Activated T-helper 2 cell treated with anti-CD3 and anti-CD28 coated beads, Interferon-gamma antibody, Interleukin-2, Interleukin-4, amounts not matched to agents 10 μg/mL and 5 μg/mL and 100 μg/mL, durations not matched to agents 14 hours and 24 hours and 36 hours (primary cell): ENCODE data around the gene NBPF15. TPM values are rescaled to one million over a fixed set of nuclear protein-coding genes. Genes with fewer than 3 reads are reported as not detected.
"Not testable (repeated sequence)": the region's sequence is repeated elsewhere in the genome, so short reads cannot be mapped to it uniquely, and the experiment has no call there.

Source experiments
- DNase-seq: peaks from one replicate; pipeline ENCODE4 v3.0.0; 2021; ENCODE audit warnings: low spot score
- H3K27ac Mint-ChIP-seq: one replicate; pipeline ENCODE4 v1.8.0; 2021; ENCODE audit warnings: mixed read lengths
- H3K27me3 Mint-ChIP-seq: one replicate; pipeline ENCODE4 v1.8.0; 2021; ENCODE audit warnings: low read depth, mixed read lengths
- H3K36me3 Mint-ChIP-seq: one replicate; pipeline ENCODE4 v1.8.0; 2021; ENCODE audit warnings: low read depth, mixed read lengths
- H3K4me1 Mint-ChIP-seq: one replicate; pipeline ENCODE4 v1.8.0; 2021; ENCODE audit warnings: low read depth, mixed read lengths
- H3K4me3 Mint-ChIP-seq: one replicate; pipeline ENCODE4 v1.8.0; 2021; ENCODE audit warnings: low read depth, mild to moderate bottlenecking, moderate library complexity, mixed read lengths
- H3K9me3 Mint-ChIP-seq: one replicate; pipeline ENCODE4 v1.8.0; 2021; ENCODE audit warnings: mixed read lengths
- intact Hi-C: fragments of 100-400 bp; cut with micrococcal nuclease; formaldehyde crosslinking; loops from one replicate; pipeline ENCODE4 v1.15.1; 2023
- total RNA-seq: library from RNA; stranded (reverse); gene quantifications from 2 replicates; pipeline ENCODE4 v1.2.3, GENCODE V29; 2022

NBPF15 gene, protein sequence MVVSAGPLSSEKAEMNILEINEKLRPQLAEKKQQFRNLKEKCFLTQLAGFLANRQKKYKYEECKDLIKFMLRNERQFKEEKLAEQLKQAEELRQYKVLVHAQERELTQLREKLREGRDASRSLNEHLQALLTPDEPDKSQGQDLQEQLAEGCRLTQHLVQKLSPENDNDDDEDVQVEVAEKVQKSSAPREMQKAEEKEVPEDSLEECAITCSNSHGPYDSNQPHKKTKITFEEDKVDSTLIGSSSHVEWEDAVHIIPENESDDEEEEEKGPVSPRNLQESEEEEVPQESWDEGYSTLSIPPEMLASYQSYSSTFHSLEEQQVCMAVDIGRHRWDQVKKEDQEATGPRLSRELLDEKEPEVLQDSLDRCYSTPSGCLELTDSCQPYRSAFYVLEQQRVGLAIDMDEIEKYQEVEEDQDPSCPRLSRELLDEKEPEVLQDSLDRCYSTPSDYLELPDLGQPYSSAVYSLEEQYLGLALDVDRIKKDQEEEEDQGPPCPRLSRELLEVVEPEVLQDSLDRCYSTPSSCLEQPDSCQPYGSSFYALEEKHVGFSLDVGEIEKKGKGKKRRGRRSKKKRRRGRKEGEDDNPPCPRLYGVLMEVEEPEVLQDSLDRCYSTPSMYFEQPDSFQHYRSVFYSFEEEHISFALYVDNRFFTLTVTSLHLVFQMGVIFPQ
- total RNA-seq, result 28.1 and 34.6 TPM in 2 replicates

GRCh38 chr1:144461136-144461759, at the start of gene NBPF15:
Gene NBPF15 (minus strand): TSS chr1:144461669. CDS start chr1:144440003, 21,666 bp downstream.
- Mint-ChIP-seq H3K4me3 (peak within 1 kb of the TSS; percentile 94), H3K27ac (peak within 1 kb of the TSS; percentile 76)
- peak; percentile 68 for DNase-seq
- intact Hi-C loops, H3K27me3 Mint-ChIP-seq, H3K36me3 Mint-ChIP-seq, H3K4me1 Mint-ChIP-seq, H3K9me3 Mint-ChIP-seq: not testable (repeated sequence)

DNA sequence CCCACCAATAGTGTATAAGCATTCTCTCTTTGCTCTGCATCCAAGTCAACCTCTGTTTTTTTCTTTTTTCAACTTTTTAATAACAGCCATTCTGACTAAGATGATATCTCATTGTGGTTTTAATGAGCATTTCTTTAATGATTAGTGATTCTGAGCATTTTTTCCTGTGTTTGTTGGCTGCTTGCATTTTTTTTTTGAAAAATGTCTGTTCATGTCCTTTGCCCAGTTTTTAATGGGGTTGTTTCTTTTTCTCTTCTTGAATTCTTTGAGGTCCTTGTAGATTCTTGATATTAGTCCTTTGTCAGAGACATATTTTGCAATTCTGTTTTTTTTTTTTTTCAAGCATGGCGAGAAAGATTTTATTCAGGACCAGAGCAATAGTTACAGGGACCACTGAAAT, 35.0 kb upstream of the NBPF15 start:
- peaks cover 11% of the 10 kb centered on the region for H3K27me3 Mint-ChIP-seq
- H3K4me1 Mint-ChIP-seq, H3K4me3 Mint-ChIP-seq, H3K27ac Mint-ChIP-seq, DNase-seq, intact Hi-C loops, H3K36me3 Mint-ChIP-seq, H3K9me3 Mint-ChIP-seq: not testable (repeated sequence)

- H3K9me3 Mint-ChIP-seq, H3K27ac Mint-ChIP-seq, H3K36me3 Mint-ChIP-seq, intact Hi-C loops, H3K4me3 Mint-ChIP-seq, DNase-seq, H3K4me1 Mint-ChIP-seq: not testable (repeated sequence)
- H3K27me3 Mint-ChIP-seq, result peaks cover 11% of the 10 kb centered on the region
These were observed 32.7 kb upstream of the NBPF15 start for GRCh38 chr1:144494130-144494529.

GRCh38 chr1:144490394-144490793, 28.9 kb upstream of the NBPF15 start:
- H3K36me3 Mint-ChIP-seq, H3K27me3 Mint-ChIP-seq, H3K4me1 Mint-ChIP-seq, H3K9me3 Mint-ChIP-seq, H3K4me3 Mint-ChIP-seq, intact Hi-C loops, H3K27ac Mint-ChIP-seq, DNase-seq: not testable (repeated sequence)

DNA sequence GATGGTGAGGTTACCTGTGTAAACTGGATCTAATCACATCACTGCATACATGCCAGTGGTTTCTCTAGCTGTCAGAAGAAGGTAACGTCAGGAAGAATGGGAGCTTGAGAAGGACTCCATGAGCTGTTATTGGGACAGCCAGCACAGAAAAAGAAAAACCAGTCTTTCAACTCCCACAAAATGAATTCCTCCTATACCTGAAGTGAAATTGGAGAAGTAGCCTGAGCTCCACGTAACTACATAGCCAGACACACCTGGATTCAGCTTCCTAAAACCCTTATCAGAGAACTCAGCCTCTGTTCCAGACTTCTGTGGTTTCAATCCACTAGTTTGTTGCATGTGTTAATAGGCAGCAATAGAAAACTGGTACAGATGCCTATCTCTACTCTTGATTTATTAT, 25.5 kb upstream of the NBPF15 start:
- H3K27ac Mint-ChIP-seq, H3K4me3 Mint-ChIP-seq, H3K4me1 Mint-ChIP-seq, intact Hi-C loops, H3K9me3 Mint-ChIP-seq, DNase-seq, H3K27me3 Mint-ChIP-seq, H3K36me3 Mint-ChIP-seq: not testable (repeated sequence)

- H3K4me3 Mint-ChIP-seq, H3K27me3 Mint-ChIP-seq, H3K9me3 Mint-ChIP-seq, H3K36me3 Mint-ChIP-seq, DNase-seq, H3K4me1 Mint-ChIP-seq, intact Hi-C loops, H3K27ac Mint-ChIP-seq: not testable (repeated sequence)
These were observed 23.9 kb upstream of the NBPF15 start for GRCh38 chr1:144485048-144485993.

DNA sequence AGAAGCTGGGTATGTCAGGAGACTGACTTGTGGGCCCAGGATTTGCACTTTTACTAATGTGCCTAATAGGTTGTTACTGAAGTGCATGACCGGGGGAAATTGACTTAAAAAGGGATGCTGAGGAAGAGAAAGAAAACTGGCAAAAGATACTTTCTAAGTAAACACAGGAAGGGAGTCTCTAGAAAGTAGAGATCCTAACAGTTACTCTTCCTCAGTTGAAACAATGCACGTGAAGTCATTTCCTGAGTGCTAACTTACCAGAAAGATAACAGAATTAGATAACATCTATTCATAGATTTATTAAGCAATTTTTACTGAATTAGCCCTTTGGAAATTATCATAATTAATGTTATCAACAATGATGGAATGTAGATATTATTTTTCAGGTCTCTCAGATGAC, 12.4 kb upstream of the NBPF15 start:
- H3K4me1 Mint-ChIP-seq, DNase-seq, H3K9me3 Mint-ChIP-seq, intact Hi-C loops, H3K27me3 Mint-ChIP-seq, H3K4me3 Mint-ChIP-seq, H3K27ac Mint-ChIP-seq, H3K36me3 Mint-ChIP-seq: not testable (repeated sequence)

- H3K9me3 Mint-ChIP-seq, H3K27ac Mint-ChIP-seq, H3K4me1 Mint-ChIP-seq, H3K36me3 Mint-ChIP-seq, H3K27me3 Mint-ChIP-seq, DNase-seq, intact Hi-C loops, H3K4me3 Mint-ChIP-seq: not testable (repeated sequence)
These were observed 10.0 kb upstream of the NBPF15 start for GRCh38 chr1:144471434-144471833.

DNA sequence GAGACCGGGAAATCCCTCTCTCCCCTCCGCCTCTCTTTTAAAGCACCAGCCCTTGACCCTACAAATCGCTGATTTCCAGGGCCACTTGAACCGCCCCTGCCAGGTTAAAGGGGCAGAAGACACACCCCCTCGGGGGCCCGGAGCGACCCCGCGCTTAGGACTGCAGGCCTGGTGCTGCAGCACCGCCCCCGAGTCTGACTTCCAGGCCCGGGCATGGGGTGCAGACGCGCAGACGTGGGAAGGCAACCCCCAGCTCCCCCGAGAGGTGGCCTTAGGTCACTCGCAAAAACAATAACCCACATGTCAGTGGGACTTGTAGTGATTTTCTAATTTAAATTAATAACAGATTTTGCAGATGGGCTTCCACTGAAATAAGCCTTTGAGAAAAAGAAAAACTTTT, 309 bp upstream of the NBPF15 start:
- H3K36me3 Mint-ChIP-seq, H3K4me1 Mint-ChIP-seq, DNase-seq, H3K9me3 Mint-ChIP-seq, intact Hi-C loops, H3K4me3 Mint-ChIP-seq, H3K27ac Mint-ChIP-seq, H3K27me3 Mint-ChIP-seq: not testable (repeated sequence)

DNA sequence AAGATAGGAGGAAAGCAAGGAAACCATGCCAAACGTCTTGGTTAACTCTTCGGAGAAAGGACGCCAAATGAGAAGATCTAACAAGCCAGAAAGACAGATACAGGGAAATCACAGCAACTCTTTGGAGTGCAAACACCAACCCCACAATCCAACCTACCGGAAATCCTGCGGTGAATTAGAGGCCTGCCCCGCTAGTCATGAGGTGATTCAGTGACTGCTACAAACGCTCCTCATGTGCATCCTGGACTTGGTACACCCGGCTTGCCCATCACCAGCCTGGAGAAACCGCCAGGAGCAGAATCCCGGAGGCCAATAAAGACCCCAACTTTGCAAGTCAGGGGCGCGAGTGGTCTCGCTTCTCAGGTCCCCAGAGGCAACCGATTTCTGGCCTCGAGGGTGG, 783 bp downstream of the NBPF15 start:
- H3K27me3 Mint-ChIP-seq, H3K4me1 Mint-ChIP-seq, H3K9me3 Mint-ChIP-seq, H3K36me3 Mint-ChIP-seq, intact Hi-C loops, H3K27ac Mint-ChIP-seq: not testable (repeated sequence)
- H3K4me3 Mint-ChIP-seq, result peak overlapping the region; percentile 94
- DNase-seq, result peak; percentile 18

DNA sequence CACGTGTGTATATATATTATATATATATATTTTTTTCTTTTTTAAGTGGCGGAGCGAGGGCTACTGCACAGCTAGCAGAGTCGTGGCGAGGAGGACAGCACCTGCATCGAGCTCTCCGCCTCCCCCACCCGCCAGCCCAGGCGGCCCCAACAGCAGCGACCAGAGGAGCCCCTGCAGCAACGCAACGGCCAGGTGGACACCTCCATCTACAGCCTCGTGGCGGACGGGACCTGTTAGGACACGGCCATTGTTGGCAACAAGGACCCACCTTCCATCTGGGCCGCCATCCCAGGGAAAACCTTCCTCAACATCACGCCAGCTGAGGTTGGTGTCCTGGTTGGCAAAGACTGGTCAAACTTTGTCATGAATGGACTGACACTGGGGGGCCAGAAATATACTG, 19.1 kb downstream of the NBPF15 start:
- intact Hi-C loops, H3K9me3 Mint-ChIP-seq, H3K27me3 Mint-ChIP-seq, H3K36me3 Mint-ChIP-seq, H3K4me3 Mint-ChIP-seq, DNase-seq, H3K27ac Mint-ChIP-seq, H3K4me1 Mint-ChIP-seq: not testable (repeated sequence)

DNA sequence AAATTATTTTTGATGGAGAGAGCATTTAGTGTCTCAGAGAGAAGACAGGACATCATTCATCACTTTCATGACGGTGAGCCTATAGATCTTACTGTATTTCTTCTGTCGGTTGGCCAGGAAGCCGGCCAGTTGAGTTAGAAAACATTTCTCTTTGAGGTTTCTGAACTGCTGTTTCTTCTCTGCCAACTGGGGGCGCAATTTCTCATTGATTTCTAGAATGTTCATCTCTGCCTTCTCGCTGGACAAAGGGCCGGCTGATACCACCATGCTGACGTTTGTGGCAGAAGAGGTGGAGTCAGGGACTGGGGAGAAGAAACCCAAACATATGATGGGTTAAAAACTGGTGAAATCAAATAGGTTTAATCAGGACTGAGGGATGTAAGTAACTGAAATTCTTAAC, 21.7 kb downstream of the NBPF15 start:
- H3K4me1 Mint-ChIP-seq, intact Hi-C loops, H3K27ac Mint-ChIP-seq, DNase-seq, H3K4me3 Mint-ChIP-seq, H3K36me3 Mint-ChIP-seq, H3K9me3 Mint-ChIP-seq, H3K27me3 Mint-ChIP-seq: not testable (repeated sequence)
